HL-60 (cell line): ENCODE results near the gene BBOX1.

Experiments
- DNase-seq, 2 experiments: peaks; one replicate each; pipeline ENCODE4 v3.0.0-alpha.2; 2010 to 2020; ENCODE audit warnings: low read depth in 1 of 2, low spot score in 1 of 2
- H3K27ac ChIP-seq: fragments of 250-450 bp; sonication (Bioruptor Pico); replicated peaks from 2 replicates; pipeline ENCODE4 v1.5.1; 2020; ENCODE audit warnings: mild to moderate bottlenecking, moderate library complexity
- H3K27me3 ChIP-seq: fragments of 250-450 bp; sonication (Bioruptor Pico); 2 replicates; pipeline ENCODE4 v1.5.1; 2021; ENCODE audit warnings: mild to moderate bottlenecking, moderate library complexity; ENCODE audit not compliant: insufficient read depth, poor library complexity, severe bottlenecking
- H3K4me3 ChIP-seq: replicated peaks from 2 replicates; pipeline ENCODE4 v1.5.1; 2011; ENCODE audit warnings: mild to moderate bottlenecking, control low read depth, low read length; ENCODE audit not compliant: insufficient read depth
- CTCF ChIP-seq: IDR thresholded peaks from one replicate; pipeline ENCODE4 v1.5.1; 2011; ENCODE audit warnings: low read length, control low read depth, inconsistent platforms; ENCODE audit not compliant: insufficient read depth
- GABPA ChIP-seq: IDR thresholded peaks from 2 replicates; pipeline ENCODE4 v1.6.1; 2012; ENCODE audit warnings: low read depth
- POLR2AphosphoS5 ChIP-seq: IDR thresholded peaks from 2 replicates; pipeline ENCODE4 v1.6.1; 2012; ENCODE audit warnings: low read depth
- SPI1 ChIP-seq: IDR thresholded peaks from 2 replicates; pipeline ENCODE4 v1.6.1; 2012; ENCODE audit warnings: low read depth, mild to moderate bottlenecking, borderline replicate concordance
- TF ChIP-seq, protein P1 (sequence below): IDR thresholded peaks from 2 replicates; pipeline ENCODE4 v1.6.1; 2012; ENCODE audit warnings: low read depth; ENCODE audit not compliant: insufficient replicate concordance

Gene BBOX1

DNA sequence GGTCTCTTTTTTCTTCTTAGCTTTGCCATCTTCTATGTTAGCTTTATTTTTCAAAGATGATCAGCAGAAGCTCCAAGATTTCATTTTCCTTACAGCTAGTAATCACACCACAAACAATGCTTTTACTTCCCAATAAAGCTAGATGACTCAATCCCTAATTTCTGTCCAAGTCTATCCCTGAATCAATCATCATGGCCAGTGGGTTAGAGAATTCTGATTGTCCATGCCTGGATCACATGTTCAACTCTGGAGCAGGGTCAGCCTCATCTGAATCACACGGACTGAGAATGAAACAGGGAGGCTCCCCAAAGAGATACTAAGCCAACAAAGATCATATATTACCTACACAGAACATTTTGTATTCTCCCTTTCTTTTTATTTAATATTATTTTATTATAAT, 79.6 kb downstream of the BBOX1 start:
- no peak overlapping the region for H3K27ac ChIP-seq
- TF ChIP-seq, protein P1, sequence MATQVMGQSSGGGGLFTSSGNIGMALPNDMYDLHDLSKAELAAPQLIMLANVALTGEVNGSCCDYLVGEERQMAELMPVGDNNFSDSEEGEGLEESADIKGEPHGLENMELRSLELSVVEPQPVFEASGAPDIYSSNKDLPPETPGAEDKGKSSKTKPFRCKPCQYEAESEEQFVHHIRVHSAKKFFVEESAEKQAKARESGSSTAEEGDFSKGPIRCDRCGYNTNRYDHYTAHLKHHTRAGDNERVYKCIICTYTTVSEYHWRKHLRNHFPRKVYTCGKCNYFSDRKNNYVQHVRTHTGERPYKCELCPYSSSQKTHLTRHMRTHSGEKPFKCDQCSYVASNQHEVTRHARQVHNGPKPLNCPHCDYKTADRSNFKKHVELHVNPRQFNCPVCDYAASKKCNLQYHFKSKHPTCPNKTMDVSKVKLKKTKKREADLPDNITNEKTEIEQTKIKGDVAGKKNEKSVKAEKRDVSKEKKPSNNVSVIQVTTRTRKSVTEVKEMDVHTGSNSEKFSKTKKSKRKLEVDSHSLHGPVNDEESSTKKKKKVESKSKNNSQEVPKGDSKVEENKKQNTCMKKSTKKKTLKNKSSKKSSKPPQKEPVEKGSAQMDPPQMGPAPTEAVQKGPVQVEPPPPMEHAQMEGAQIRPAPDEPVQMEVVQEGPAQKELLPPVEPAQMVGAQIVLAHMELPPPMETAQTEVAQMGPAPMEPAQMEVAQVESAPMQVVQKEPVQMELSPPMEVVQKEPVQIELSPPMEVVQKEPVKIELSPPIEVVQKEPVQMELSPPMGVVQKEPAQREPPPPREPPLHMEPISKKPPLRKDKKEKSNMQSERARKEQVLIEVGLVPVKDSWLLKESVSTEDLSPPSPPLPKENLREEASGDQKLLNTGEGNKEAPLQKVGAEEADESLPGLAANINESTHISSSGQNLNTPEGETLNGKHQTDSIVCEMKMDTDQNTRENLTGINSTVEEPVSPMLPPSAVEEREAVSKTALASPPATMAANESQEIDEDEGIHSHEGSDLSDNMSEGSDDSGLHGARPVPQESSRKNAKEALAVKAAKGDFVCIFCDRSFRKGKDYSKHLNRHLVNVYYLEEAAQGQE: no peak
- TF ChIP-seq POLR2AphosphoS5 (no peak), CTCF (no peak)
- no peak for DNase-seq
- H3K4me3 ChIP-seq: no peak overlapping the region
- no peaks in the 10 kb centered on the region for H3K27me3 ChIP-seq

DNA sequence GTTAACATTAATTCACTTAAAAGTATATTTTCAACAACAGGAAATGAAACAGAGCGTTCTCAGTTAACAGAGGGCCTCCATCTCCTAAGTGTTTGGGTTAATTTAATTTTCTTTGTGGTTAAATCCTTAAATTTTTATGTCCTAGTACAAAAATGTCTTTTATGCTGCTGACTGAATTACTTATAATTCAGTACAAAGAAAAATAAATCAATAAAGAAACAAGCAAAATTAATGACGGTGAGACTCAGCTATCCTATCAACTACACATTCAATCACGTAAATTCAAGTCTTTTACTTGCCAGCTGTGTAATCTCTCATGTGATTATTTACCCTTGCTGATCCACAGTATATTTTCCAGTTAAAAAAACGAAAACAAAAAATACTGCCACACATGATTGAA, 81.4 kb downstream of the BBOX1 start:
- TF ChIP-seq SPI1: no peak
- no peak for TF ChIP-seq CTCF
- no peak for TF ChIP-seq GABPA
- TF ChIP-seq POLR2AphosphoS5: no peak
- TF ChIP-seq, protein P1: no peak
- DNase-seq: no peak
- Histone ChIP-seq H3K4me3 (no peak overlapping the region), H3K27me3 (no peaks in the 10 kb centered on the region), H3K27ac (no peak overlapping the region)

GRCh38 chr11:27124514-27125264, 84.1 kb downstream of the BBOX1 start:
- DNase-seq: no peak

More at GRCh38 chr11:27124514-27125264, 84.1 kb downstream of the BBOX1 start:
- no peaks in the 10 kb centered on the region for H3K27me3 ChIP-seq
- H3K27ac ChIP-seq: no peak overlapping the region
- H3K4me3 ChIP-seq: no peak overlapping the region
- TF ChIP-seq CTCF (no peak), SPI1 (no peak), GABPA (no peak), POLR2AphosphoS5 (no peak)
- TF ChIP-seq, protein P1: no peak
